ENCODE data around the gene MED27.

- TF ChIP-seq CTCF (IDR thresholded peaks at IDR 0.05; ENCODE audit: insufficient read depth, low read length) (no peak), GABPA (IDR thresholded peaks at IDR 0.05; ENCODE audit: low read depth) (no peak), POLR2AphosphoS5 (IDR thresholded peaks at IDR 0.05; ENCODE audit: low read depth) (no peak), REST (IDR thresholded peaks at IDR 0.05; ENCODE audit: insufficient replicate concordance, low read depth) (no peak)
Observed at GRCh38 chr9:132059361-132059760, 20.3 kb downstream of the MED27 start.

All from HL-60 (cell line).